Upper lobe of right lung (tissue), 1 donor: ENCODE results near the gene MAPK7. TPM values are rescaled to one million over a fixed set of nuclear protein-coding genes. Genes with fewer than 3 reads are reported as not detected.

Experiments
- ATAC-seq: fragments of 200-7000 bp; cut with Tn5 transposase; one replicate; pipeline ENCODE4 v1.9.1; 2020; ENCODE audit warnings: mild to moderate bottlenecking, moderate library complexity
- DNase-seq: peaks from one replicate; pipeline ENCODE4 v3.0.0-alpha.2; 2020
- H3K27ac ChIP-seq: fragments of 200-600 bp; one replicate; pipeline ENCODE4 v1.8.0; 2022
- H3K27me3 ChIP-seq: fragments of 200-600 bp; one replicate; pipeline ENCODE4 v1.8.0; 2022; ENCODE audit warnings: mild to moderate bottlenecking
- H3K36me3 ChIP-seq: fragments of 200-600 bp; one replicate; pipeline ENCODE4 v1.8.0; 2022
- H3K4me1 ChIP-seq: fragments of 200-600 bp; one replicate; pipeline ENCODE4 v1.8.0; 2022
- H3K4me3 ChIP-seq: fragments of 200-600 bp; one replicate; pipeline ENCODE4 v1.8.0; 2022; ENCODE audit warnings: mild to moderate bottlenecking
- H3K9me3 ChIP-seq: fragments of 200-600 bp; one replicate; pipeline ENCODE4 v1.8.0; 2022
- CTCF ChIP-seq: fragments of 200-600 bp; IDR thresholded peaks from one replicate; pipeline ENCODE4 v1.8.0; 2022; ENCODE audit warnings: antibody characterized with exemption
- intact Hi-C: fragments of 100-400 bp; cut with DNase I; formaldehyde crosslinking; loops from one replicate; pipeline ENCODE4 v1.11.0; 2022
- total RNA-seq: library from RNA; stranded (reverse); fragmentation: NEBNext Ultra II Directional; extraction: Animal tissue kit (Norgen Biotek cat#: 25700); gene quantifications from one replicate; pipeline ENCODE4 v1.2.1, GENCODE V29; 2021
- donor health status: DM: no; HTN: yes; CAD: no; lungs with severe emphysema.

The MAPK7 gene
- total RNA-seq, 1 donor from 2014 or later, result 25.7 TPM

GRCh38 chr17:19410091-19410490 lies 31.8 kb downstream of the MAPK7 start:
- Histone ChIP-seq H3K9me3 (no peaks in the 10 kb centered on the region), H3K36me3 (no peaks in the 10 kb centered on the region), H3K27me3 (no peaks in the 10 kb centered on the region), H3K4me3 (no peak overlapping the region), H3K27ac (no peak overlapping the region), H3K4me1 (no peaks in the 10 kb centered on the region)
- TF ChIP-seq CTCF, result no peak
- intact Hi-C loops, result no loop called here
- DNase-seq (no peak), ATAC-seq (no peak)

- Histone ChIP-seq H3K27ac (no peak within 1 kb of the TSS), H3K4me1 (no peaks in the 10 kb centered on the region), H3K36me3 (no peaks in the 10 kb centered on the region), H3K4me3 (peak within 1 kb of the TSS; percentile 31), H3K9me3 (no peaks in the 10 kb centered on the region), H3K27me3 (no peaks in the 10 kb centered on the region)
- intact Hi-C loops, result no loop called here
- TF ChIP-seq CTCF, result no peak
- DNase-seq (no peak), ATAC-seq (no peak)
Measured at GRCh38 chr17:19410875-19411620, 32.8 kb downstream of the MAPK7 start, which contains the start of gene RNF112. TSS of gene RNF112 (plus strand) at chr17:19411232. CDS start at chr17:19411409, 177 bp downstream.

DNA sequence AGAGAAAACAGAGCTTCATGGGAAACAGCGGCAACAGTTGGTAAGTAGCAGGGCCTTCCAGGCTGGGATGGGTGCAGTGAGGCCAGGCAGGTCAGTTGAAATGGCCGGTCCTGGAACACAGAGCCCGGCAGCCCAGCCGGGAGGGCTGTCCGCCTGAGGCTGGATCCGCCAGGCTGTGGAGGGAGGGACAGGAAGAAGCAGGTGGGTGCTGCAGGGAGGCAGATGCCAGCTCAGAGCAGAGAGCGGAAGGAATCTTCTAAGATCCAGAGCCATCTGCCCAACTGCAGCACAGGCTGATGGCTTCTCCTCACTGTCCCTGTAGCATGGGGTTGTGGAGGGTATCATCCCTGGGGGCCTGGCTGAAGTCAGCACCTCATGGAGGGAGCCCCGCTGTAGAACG lies 33.3 kb downstream of the MAPK7 start:
- no peak for TF ChIP-seq CTCF
- Histone ChIP-seq H3K4me1 (no peaks in the 10 kb centered on the region), H3K9me3 (no peaks in the 10 kb centered on the region), H3K27me3 (no peaks in the 10 kb centered on the region), H3K4me3 (peak overlapping the region; percentile 5), H3K36me3 (no peaks in the 10 kb centered on the region), H3K27ac (no peak overlapping the region)
- no peak for ATAC-seq
- intact Hi-C loops, result no loop called here
- no peak for DNase-seq

DNA sequence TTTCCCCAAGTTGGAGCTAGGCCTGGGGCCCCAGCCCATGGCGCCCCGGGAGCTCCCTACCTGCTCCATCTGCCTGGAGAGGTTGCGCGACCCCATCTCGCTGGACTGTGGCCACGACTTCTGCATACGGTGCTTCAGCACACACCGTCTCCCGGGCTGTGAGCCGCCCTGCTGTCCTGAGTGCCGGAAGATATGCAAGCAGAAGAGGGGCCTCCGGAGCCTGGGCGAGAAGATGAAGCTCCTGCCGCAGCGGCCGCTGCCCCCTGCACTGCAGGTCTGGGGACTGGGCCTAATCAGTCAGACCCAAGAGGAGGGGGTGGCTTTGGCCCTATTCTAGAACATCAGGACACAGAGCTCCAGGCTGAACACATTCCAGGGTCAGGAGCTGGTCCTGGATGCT lies 34.2 kb downstream of the MAPK7 start:
- no peak for TF ChIP-seq CTCF
- Histone ChIP-seq H3K4me1 (no peaks in the 10 kb centered on the region), H3K4me3 (no peak overlapping the region), H3K36me3 (no peaks in the 10 kb centered on the region), H3K27ac (no peak overlapping the region), H3K9me3 (no peaks in the 10 kb centered on the region), H3K27me3 (no peaks in the 10 kb centered on the region)
- ATAC-seq (no peak), DNase-seq (no peak)
- intact Hi-C loops, result no loop called here

DNA sequence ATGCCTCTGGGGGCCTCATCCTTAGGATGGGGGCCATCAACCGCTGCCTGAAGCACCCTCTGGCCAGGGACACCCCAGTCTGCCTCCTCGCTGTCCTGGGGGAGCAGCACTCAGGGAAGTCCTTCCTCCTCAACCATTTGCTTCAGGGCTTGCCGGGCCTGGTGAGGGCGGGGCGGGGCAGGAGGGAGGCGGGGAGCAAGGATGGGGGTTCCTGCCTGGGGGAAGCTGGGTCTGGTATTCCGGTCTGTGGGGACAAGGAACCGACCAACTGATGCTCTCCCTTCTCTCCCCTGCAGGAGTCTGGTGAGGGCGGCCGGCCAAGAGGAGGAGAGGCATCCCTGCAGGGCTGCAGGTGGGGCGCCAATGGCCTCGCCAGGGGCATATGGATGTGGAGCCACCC lies 34.7 kb downstream of the MAPK7 start:
- intact Hi-C loops, result no loop called here
- no peak for DNase-seq

More for the DNA sequence above, 34.7 kb downstream of the MAPK7 start:
- Histone ChIP-seq H3K4me3 (no peak overlapping the region), H3K36me3 (no peaks in the 10 kb centered on the region), H3K27ac (no peak overlapping the region), H3K9me3 (no peaks in the 10 kb centered on the region), H3K27me3 (no peaks in the 10 kb centered on the region), H3K4me1 (no peaks in the 10 kb centered on the region)
- ATAC-seq, result no peak
- TF ChIP-seq CTCF, result no peak
